ENCODE measurements around the gene LGALS3BP. TPM values are rescaled to one million over a fixed set of nuclear protein-coding genes. Genes with fewer than 3 reads are reported as not detected.

Gene LGALS3BP
- total and polyA plus RNA-seq, 2 of the 13 experiments (the other 11 are each of a cell fraction or from before 2014, with no cell fraction given) = 137 to 332 TPM

- peak; percentile 48; the same call in 1 of the 2 replicates for TF ChIP-seq ZNF687 (CRISPR knock-in tag; IDR thresholded peaks at IDR 0.05)
- TF ChIP-seq ZNF776 (CRISPR knock-in tag; IDR thresholded peaks at IDR 0.05) = peak; percentile 73
- TF ChIP-seq SKIL (CRISPR knock-in tag; IDR thresholded peaks at IDR 0.05; ENCODE audit: borderline replicate concordance) = no peak
- TF ChIP-seq MYPOP (CRISPR knock-in tag; IDR thresholded peaks at IDR 0.05) = no peak
- TF ChIP-seq MAZ (IDR thresholded peaks at IDR 0.05; ENCODE audit: borderline replicate concordance, low read depth, low read length) = no peak
- TF ChIP-seq MAZ (CRISPR knock-in tag; IDR thresholded peaks at IDR 0.05; ENCODE audit: low read depth) = peak; percentile 27; the same call in 1 of the 2 replicates
- TF ChIP-seq ZNF180 (CRISPR knock-in tag; IDR thresholded peaks at IDR 0.05; ENCODE audit: borderline replicate concordance, low read depth) = no peak
- no peak for TF ChIP-seq ZNF276 (CRISPR knock-in tag; IDR thresholded peaks at IDR 0.05; ENCODE audit: low read depth)
- no peak for TF ChIP-seq ZNF205 (CRISPR knock-in tag; IDR thresholded peaks at IDR 0.05)
- TF ChIP-seq ATF3 (CRISPR knock-in tag; IDR thresholded peaks at IDR 0.05) = peak; percentile 73
- 0 out of 2 replicates have a peak, but pooled peaks have one; percentile 37 for TF ChIP-seq HOXA3 (CRISPR knock-in tag; IDR thresholded peaks at IDR 0.05)
- 0 out of 2 replicates have a peak, but pooled peaks have one; percentile 30 for TF ChIP-seq CREM (IDR thresholded peaks at IDR 0.05)
- TF ChIP-seq CREM (CRISPR knock-in tag; IDR thresholded peaks at IDR 0.05) = no peak
Measured at GRCh38 chr17:78933959-78934568, 45.7 kb downstream of the LGALS3BP start (continued).

All from HepG2 (cell line).